MM.1S (cell line): ENCODE results near the gene DISC1.

ENCODE experiments used
- DNase-seq: peaks from one replicate; pipeline ENCODE4 v3.0.0-alpha.2; 2015
- H2AFZ ChIP-seq: fragments of 300-600 bp; sonication (generic); 2 replicates; pipeline ENCODE4 v1.6.0; 2016; ENCODE audit warnings: antibody characterized with exemption, low read length
- H3F3A ChIP-seq: fragments of 300-600 bp; sonication (generic); 2 replicates; pipeline ENCODE4 v1.6.1; 2016; ENCODE audit warnings: mild to moderate bottlenecking, antibody characterized with exemption, low read length, moderate library complexity, mixed read lengths; ENCODE audit not compliant: insufficient read depth
- H3K27ac ChIP-seq: fragments of 300-600 bp; sonication (generic); 2 replicates; pipeline ENCODE4 v1.5.1; 2016; ENCODE audit warnings: mild to moderate bottlenecking, low read length
- H3K27me3 ChIP-seq: fragments of 300-600 bp; sonication (generic); replicated peaks from 2 replicates; pipeline ENCODE4 v1.6.0; 2016; ENCODE audit warnings: low read length; ENCODE audit not compliant: insufficient read depth
- H3K36me3 ChIP-seq: fragments of 300-600 bp; sonication (generic); replicated peaks from 2 replicates; pipeline ENCODE4 v1.6.1; 2016; ENCODE audit warnings: mild to moderate bottlenecking, low read length, mixed read lengths; ENCODE audit not compliant: insufficient read depth
- H3K4me1 ChIP-seq: fragments of 300-600 bp; sonication (generic); 2 replicates; pipeline ENCODE4 v1.6.1; 2016; ENCODE audit warnings: low read length, mixed read lengths
- H3K4me2 ChIP-seq: fragments of 300-600 bp; sonication (generic); 2 replicates; pipeline ENCODE4 v1.6.0; 2016; ENCODE audit warnings: low read depth, low read length
- H3K4me3 ChIP-seq: fragments of 300-600 bp; sonication (generic); 2 replicates; pipeline ENCODE4 v1.5.1; 2016; ENCODE audit warnings: low read length, mixed read lengths
- H3K79me2 ChIP-seq: fragments of 300-600 bp; sonication (generic); 2 replicates; pipeline ENCODE4 v1.6.1; 2016; ENCODE audit warnings: mixed run types, low read length, mixed read lengths
- H3K9ac ChIP-seq: fragments of 300-600 bp; sonication (generic); 2 replicates; pipeline ENCODE4 v1.6.1; 2016; ENCODE audit warnings: low read length, mixed read lengths
- H3K9me2 ChIP-seq: fragments of 300-600 bp; sonication (generic); replicated peaks from 2 replicates; pipeline ENCODE4 v1.6.1; 2016; ENCODE audit warnings: mild to moderate bottlenecking, low read length, mixed read lengths; ENCODE audit not compliant: insufficient read depth
- H3K9me3 ChIP-seq: fragments of 300-600 bp; sonication (generic); replicated peaks from 2 replicates; pipeline ENCODE4 v1.6.1; 2016; ENCODE audit warnings: mild to moderate bottlenecking, low read length, mixed read lengths; ENCODE audit not compliant: insufficient read depth
- H4K20me1 ChIP-seq: fragments of 300-600 bp; sonication (generic); 2 replicates; pipeline ENCODE4 v1.6.1; 2016; ENCODE audit warnings: mild to moderate bottlenecking, low read length, moderate library complexity, mixed read lengths; ENCODE audit not compliant: insufficient read depth
- CTCF ChIP-seq: fragments of 300-600 bp; sonication (generic); IDR thresholded peaks from 2 replicates; pipeline ENCODE4 v1.5.1; 2016; ENCODE audit warnings: antibody characterized with exemption, low read length, mixed read lengths
- EZH2 ChIP-seq: fragments of 300-600 bp; sonication (generic); optimal IDR thresholded peaks from 2 replicates; pipeline ENCODE3; 2017; ENCODE audit warnings: low read depth, mild to moderate bottlenecking, antibody characterized with exemption, low read length, mixed read lengths
- EZH2phosphoT487 ChIP-seq: fragments of 300-600 bp; sonication (generic); IDR thresholded peaks from 2 replicates; pipeline ENCODE4 v1.6.1; 2018; ENCODE audit warnings: antibody characterized with exemption, low read length

Gene DISC1

GRCh38 chr1:231964241-231964640, 337.7 kb downstream of the DISC1 start:
- no peak overlapping the region for H3K4me3 ChIP-seq
- no peak overlapping the region for H3K27ac ChIP-seq
- H3K79me2 ChIP-seq: no peaks in the 10 kb centered on the region
- no peaks in the 10 kb centered on the region for H3F3A ChIP-seq
- H3K4me1 ChIP-seq: no peaks in the 10 kb centered on the region
- no peak overlapping the region for H2AFZ ChIP-seq
- TF ChIP-seq CTCF (no peak), EZH2 (no peak), EZH2phosphoT487 (no peak)
- no peak for DNase-seq
- H3K27me3 ChIP-seq: no peaks in the 10 kb centered on the region
- no peaks in the 10 kb centered on the region for H3K9me3 ChIP-seq
- no peaks in the 10 kb centered on the region for H4K20me1 ChIP-seq
- no peaks in the 10 kb centered on the region for H3K9me2 ChIP-seq
- no peak overlapping the region for H3K9ac ChIP-seq
- H3K36me3 ChIP-seq: no peaks in the 10 kb centered on the region
- no peak overlapping the region for H3K4me2 ChIP-seq

- H3K9me2 ChIP-seq: no peaks in the 10 kb centered on the region
- H3K9ac ChIP-seq: no peak overlapping the region
- no peak for DNase-seq
- H3K4me1 ChIP-seq: no peaks in the 10 kb centered on the region
- no peak for TF ChIP-seq CTCF
- TF ChIP-seq EZH2phosphoT487: no peak
- TF ChIP-seq EZH2: no peak
- H4K20me1 ChIP-seq: no peaks in the 10 kb centered on the region
- no peak overlapping the region for H2AFZ ChIP-seq
- H3K4me2 ChIP-seq: no peak overlapping the region
- H3K9me3 ChIP-seq: no peaks in the 10 kb centered on the region
- no peak overlapping the region for H3K27ac ChIP-seq
- H3F3A ChIP-seq: no peaks in the 10 kb centered on the region
- H3K27me3 ChIP-seq: no peaks in the 10 kb centered on the region
- no peaks in the 10 kb centered on the region for H3K79me2 ChIP-seq
- H3K36me3 ChIP-seq: no peaks in the 10 kb centered on the region
- H3K4me3 ChIP-seq: no peak overlapping the region
These were observed 338.4 kb downstream of the DISC1 start for GRCh38 chr1:231964961-231965360.

GRCh38 chr1:231965615-231966014, 339.0 kb downstream of the DISC1 start:
- no peak for TF ChIP-seq EZH2
- TF ChIP-seq CTCF: no peak
- TF ChIP-seq EZH2phosphoT487: no peak
- H3F3A ChIP-seq: no peaks in the 10 kb centered on the region
- no peak overlapping the region for H3K4me3 ChIP-seq
- no peak overlapping the region for H3K27ac ChIP-seq
- no peaks in the 10 kb centered on the region for H3K4me1 ChIP-seq
- H3K9me3 ChIP-seq: no peaks in the 10 kb centered on the region
- H3K36me3 ChIP-seq: no peaks in the 10 kb centered on the region
- no peak for DNase-seq
- H3K9ac ChIP-seq: no peak overlapping the region
- no peaks in the 10 kb centered on the region for H3K79me2 ChIP-seq
- no peak overlapping the region for H3K4me2 ChIP-seq
- H3K27me3 ChIP-seq: no peaks in the 10 kb centered on the region
- H3K9me2 ChIP-seq: no peaks in the 10 kb centered on the region
- no peak overlapping the region for H2AFZ ChIP-seq
- no peaks in the 10 kb centered on the region for H4K20me1 ChIP-seq
